K562 (cell line): ENCODE data around the gene SRC. TPM values are rescaled to one million over a fixed set of nuclear protein-coding genes. Genes with fewer than 3 reads are reported as not detected.

ENCODE experiments used
- ATAC-seq: fragments of 200-7000 bp; cut with Tn5 transposase; 3 replicates; pipeline ENCODE4 v1.9.1; 2020; ENCODE audit warnings: moderate library complexity
- BruUV-seq: library from RNA; stranded (reverse); fragments of 400-500 nt; replicated peaks from 2 replicates; lab custom pipeline; 2021; lab: Mats Ljungman, UMichigan
- CTCF ChIA-PET: fragments of 300-600 bp; formaldehyde crosslinking; extraction: SDS; loops from one replicate; lab custom pipeline; 2021; ENCODE audit warnings: low intra/inter-chr PET ratio; lab: Yijun Ruan, JAX
- POLR2A ChIA-PET: fragments of 300-600, 350-650 bp; sonication (Branson Sonifier 250); formaldehyde crosslinking; extraction: SDS; loops from one replicate; lab custom pipeline; 2021; ENCODE audit warnings: antibody characterized with exemption, inconsistent platforms; lab: Yijun Ruan, JAX
- DNase-seq, 4 experiments: peaks; one replicate each; pipeline versions ENCODE4 v3.0.0 to v3.0.0-alpha.2; 2011 to 2018; ENCODE audit warnings: low spot score in 3 of 4, mixed read lengths in 3 of 4; ENCODE audit errors: extremely low read depth in 1 of 4
- FAIRE-seq: peaks from 2 replicates; lab custom pipeline; 2011; peaks lifted over from hg19 to GRCh38; lab: Jason Lieb, UNC
- H2AFZ ChIP-seq: 2 replicates; pipeline ENCODE4 v1.6.0; 2011; ENCODE audit warnings: low read depth, low read length, control low read depth, inconsistent platforms
- H3K27ac ChIP-seq: fragments of 200-600 bp; 3 replicates; pipeline ENCODE4 v1.8.0; 2011; ENCODE audit warnings: low read depth, mild to moderate bottlenecking, control low read depth, inconsistent platforms, low read length, moderate library complexity, mixed read lengths; ENCODE audit errors: extremely low read depth
- H3K27me3 ChIP-seq, 2 experiments: fragments of 300-600 bp in 1 of 2; 2 replicates in 1 of 2; 3 replicates in 1 of 2; pipeline versions ENCODE4 v1.6.0 to v1.8.0; 2011; ENCODE audit warnings: inconsistent platforms in 2 of 2, low read length in 2 of 2, mild to moderate bottlenecking in 1 of 2, mixed read lengths in 1 of 2, moderate library complexity in 1 of 2; ENCODE audit not compliant: control insufficient read depth in 2 of 2, insufficient read depth in 2 of 2
- H3K36me3 ChIP-seq: fragments of 300-600 bp; 3 replicates; pipeline ENCODE4 v1.8.0; 2011; ENCODE audit warnings: mild to moderate bottlenecking, low read length, inconsistent platforms; ENCODE audit not compliant: control insufficient read depth, insufficient read depth
- H3K4me1 ChIP-seq, 2 experiments: fragments of 200-600 bp in 1 of 2; replicated peaks in 1 of 2; 2 replicates in 1 of 2; 3 replicates in 1 of 2; pipeline versions ENCODE4 v1.5.1 to v1.8.0; 2011; ENCODE audit warnings: inconsistent platforms in 2 of 2, low read length in 2 of 2, mild to moderate bottlenecking in 1 of 2, mixed read lengths in 1 of 2, moderate library complexity in 1 of 2; ENCODE audit not compliant: control insufficient read depth in 2 of 2, insufficient read depth in 2 of 2
- H3K4me2 ChIP-seq: 2 replicates; pipeline ENCODE4 v1.6.1; 2011; ENCODE audit warnings: low read length, control low read depth, inconsistent platforms, mixed read lengths; ENCODE audit not compliant: insufficient read depth
- H3K4me3 ChIP-seq: fragments of 200-600 bp; sonication (generic), shearing (Covaris generic); 2 replicates; pipeline ENCODE4 v1.5.1; 2016; ENCODE audit warnings: control low read depth, inconsistent platforms
- H3K79me2 ChIP-seq: fragments of 200-600 bp; 3 replicates; pipeline ENCODE4 v1.8.0; 2011; ENCODE audit warnings: low read length, inconsistent platforms; ENCODE audit not compliant: control insufficient read depth, insufficient read depth
- H3K9ac ChIP-seq, 2 experiments: 2 replicates each; pipeline versions ENCODE4 v1.6.0 to v1.6.1; 2011; ENCODE audit warnings: low read depth in 2 of 2, low read length in 2 of 2, control low read depth in 1 of 2, inconsistent platforms in 1 of 2, mild to moderate bottlenecking in 1 of 2, mixed read lengths in 1 of 2; ENCODE audit not compliant: insufficient read depth in 1 of 2
- H3K9me1 ChIP-seq: one replicate; pipeline ENCODE4 v1.6.0; 2011; ENCODE audit warnings: inconsistent platforms, mild to moderate bottlenecking, low read length, moderate library complexity; ENCODE audit not compliant: control insufficient read depth, insufficient read depth
- H3K9me3 ChIP-seq: replicated peaks from 2 replicates; pipeline ENCODE4 v1.5.1; 2011; ENCODE audit warnings: low read depth, low read length, inconsistent platforms; ENCODE audit not compliant: control insufficient read depth, insufficient read depth
- H4K20me1 ChIP-seq: replicated peaks from 2 replicates; pipeline ENCODE4 v1.6.1; 2011; ENCODE audit warnings: low read length, inconsistent platforms, mixed read lengths; ENCODE audit not compliant: control insufficient read depth, insufficient read depth
- CEBPG ChIP-seq, 3 experiments: fragments of 200-800 bp in 1 of 3; sonication (Bioruptor generic) in 1 of 3; sonication (generic) in 1 of 3; formaldehyde crosslinking in 1 of 3; IDR thresholded peaks in 2 of 3; conservative IDR thresholded peaks in 1 of 3; 2 replicates each; pipeline versions ENCODE4 v1.6.1 to v1.8.0; 2016 to 2022; ENCODE audit warnings: missing compliant biosample characterization in 2 of 3, missing genetic modification characterization in 2 of 3, mild to moderate bottlenecking in 1 of 3, missing genetic modification reagents in 1 of 3
- EHMT2 ChIP-seq: fragments of 450-650 bp; IDR thresholded peaks from 2 replicates; pipeline ENCODE4 v1.6.1; 2018; ENCODE audit warnings: antibody characterized with exemption
- KDM2B ChIP-seq: fragments of 250-450 bp; sonication (Bioruptor Pico); IDR thresholded peaks from 2 replicates; pipeline ENCODE4 v1.8.0; 2021; ENCODE audit warnings: mild to moderate bottlenecking, moderate library complexity
- WGBS: fragments of 100-300 bp; shearing (Covaris generic); methylation state at CpG from one replicate; pipeline ENCODE4 v1.1.6; 2016; ENCODE audit warnings: low coverage, mixed read lengths; ENCODE audit not compliant: insufficient coverage; ENCODE audit errors: missing lambda C conversion rate; 5-methylcytosine and 5-hydroxymethylcytosine counted together
- in situ Hi-C: fragments of 300-500 bp; cut with MboI; formaldehyde crosslinking; loops from 4 replicates; pipeline ENCODE4 v1.15.0; 2018; ENCODE audit warnings: inconsistent platforms, mixed read lengths
- intact Hi-C: fragments of 100-400 bp; cut with micrococcal nuclease; formaldehyde crosslinking; loops from 2 replicates; pipeline ENCODE4 v1.14.2; 2022
- polyA plus RNA-seq, 8 experiments: library from polyadenylated mRNA; depleted of rRNA in 4 of 8; stranded (reverse) in 5 of 8; unstranded in 3 of 8; fragments of >200 nt; fragmentation: Nextera tagmentation in 2 of 8; fragmentation: Illumina TruSeq in 1 of 8; extraction: Ambion mirVana in 2 of 8; extraction: Trizol in 1 of 8; gene quantifications; 2 replicates each; pipeline versions ENCODE4 v1.2.1 to v1.2.3, GENCODE V29; 2011 to 2014; ENCODE audit warnings: inconsistent platforms in 1 of 8, missing spikeins in 1 of 8
- total RNA-seq, 7 experiments: library from RNA; depleted of rRNA in 6 of 7; stranded (reverse); fragments of >200 nt in 6 of 7; fragmentation: Illumina TruSeq in 2 of 7; extraction: Trizol in 2 of 7; gene quantifications; 2 replicates each; pipeline versions ENCODE4 v1.2.1 to v1.2.3, GENCODE V29; 2011 to 2021; ENCODE audit warnings: low replicate concordance in 1 of 7
- TF ChIP-seq, protein P1 (sequence below), 2 experiments: fragments of 450-650 bp; formaldehyde crosslinking in 1 of 2; IDR thresholded peaks; 2 replicates each; pipeline versions ENCODE4 v1.4.0 to v1.6.1; 2014 to 2020; ENCODE audit warnings: mild to moderate bottlenecking in 2 of 2, borderline replicate concordance in 1 of 2, low read depth in 1 of 2

Gene SRC
- total and polyA plus RNA-seq, 9 of the 15 experiments (the other 6 are each of a cell fraction or from before 2014, with no cell fraction given), result 0.06 to 8.5 (median 3.1) TPM

DNA sequence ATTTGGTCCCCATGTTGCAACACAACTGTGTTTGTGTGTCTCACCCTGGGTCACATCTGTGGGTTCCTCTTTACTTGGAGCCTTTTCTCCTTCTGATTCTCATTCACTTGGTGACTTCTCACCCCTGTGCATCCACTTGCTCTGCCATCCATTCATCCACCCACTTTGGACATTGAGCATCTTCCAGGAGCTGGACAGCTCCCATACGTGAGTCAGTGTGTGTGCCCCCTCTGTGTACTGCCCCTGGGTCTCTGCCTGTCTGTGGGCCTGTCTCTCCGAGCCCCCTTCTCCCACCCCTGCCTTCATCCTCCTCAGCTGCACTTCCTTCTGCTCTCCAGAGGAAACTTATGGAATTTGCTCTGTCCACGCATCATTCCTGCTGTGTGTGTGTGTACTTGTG lies 107.3 kb downstream of the SRC start:
- POLR2A ChIA-PET, result no interaction called here

More for the DNA sequence above, 107.3 kb downstream of the SRC start:
- Histone ChIP-seq H3K4me1 (no peaks in the 10 kb centered on the region), H3K27me3 (peaks cover 0 to 22% of the 10 kb centered on the region in 2 experiments; a peak in 4 of 5 replicates), H2AFZ (no peak overlapping the region), H3K79me2 (no peaks in the 10 kb centered on the region), H3K27ac (no peak overlapping the region), H3K4me2 (no peak overlapping the region), H4K20me1 (no peaks in the 10 kb centered on the region; the same call in 1 of the 2 replicates), H3K9me3 (no peaks in the 10 kb centered on the region), H3K9me1 (no peaks in the 10 kb centered on the region), H3K4me3 (no peak overlapping the region), H3K36me3 (no peaks in the 10 kb centered on the region), H3K9ac (no peak overlapping the region)
- DNase-seq, result no peak
- FAIRE-seq, result no peak
- no TSS peak for BruUV-seq
- TF ChIP-seq, protein P1, sequence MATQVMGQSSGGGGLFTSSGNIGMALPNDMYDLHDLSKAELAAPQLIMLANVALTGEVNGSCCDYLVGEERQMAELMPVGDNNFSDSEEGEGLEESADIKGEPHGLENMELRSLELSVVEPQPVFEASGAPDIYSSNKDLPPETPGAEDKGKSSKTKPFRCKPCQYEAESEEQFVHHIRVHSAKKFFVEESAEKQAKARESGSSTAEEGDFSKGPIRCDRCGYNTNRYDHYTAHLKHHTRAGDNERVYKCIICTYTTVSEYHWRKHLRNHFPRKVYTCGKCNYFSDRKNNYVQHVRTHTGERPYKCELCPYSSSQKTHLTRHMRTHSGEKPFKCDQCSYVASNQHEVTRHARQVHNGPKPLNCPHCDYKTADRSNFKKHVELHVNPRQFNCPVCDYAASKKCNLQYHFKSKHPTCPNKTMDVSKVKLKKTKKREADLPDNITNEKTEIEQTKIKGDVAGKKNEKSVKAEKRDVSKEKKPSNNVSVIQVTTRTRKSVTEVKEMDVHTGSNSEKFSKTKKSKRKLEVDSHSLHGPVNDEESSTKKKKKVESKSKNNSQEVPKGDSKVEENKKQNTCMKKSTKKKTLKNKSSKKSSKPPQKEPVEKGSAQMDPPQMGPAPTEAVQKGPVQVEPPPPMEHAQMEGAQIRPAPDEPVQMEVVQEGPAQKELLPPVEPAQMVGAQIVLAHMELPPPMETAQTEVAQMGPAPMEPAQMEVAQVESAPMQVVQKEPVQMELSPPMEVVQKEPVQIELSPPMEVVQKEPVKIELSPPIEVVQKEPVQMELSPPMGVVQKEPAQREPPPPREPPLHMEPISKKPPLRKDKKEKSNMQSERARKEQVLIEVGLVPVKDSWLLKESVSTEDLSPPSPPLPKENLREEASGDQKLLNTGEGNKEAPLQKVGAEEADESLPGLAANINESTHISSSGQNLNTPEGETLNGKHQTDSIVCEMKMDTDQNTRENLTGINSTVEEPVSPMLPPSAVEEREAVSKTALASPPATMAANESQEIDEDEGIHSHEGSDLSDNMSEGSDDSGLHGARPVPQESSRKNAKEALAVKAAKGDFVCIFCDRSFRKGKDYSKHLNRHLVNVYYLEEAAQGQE (IDR thresholded peaks at IDR 0.05; ENCODE audit: borderline replicate concordance), result peak; percentile 60
- TF ChIP-seq, protein P1 (CRISPR knock-in tag; IDR thresholded peaks at IDR 0.05; ENCODE audit: low read depth), result no peak
- TF ChIP-seq EHMT2, result peak; percentile 56; the same call in 1 of the 2 replicates
- TF ChIP-seq CEBPG (CRISPR knock-in tag; IDR thresholded peaks at IDR 0.05), result no peak
- TF ChIP-seq CEBPG (tag; conservative IDR thresholded peaks at IDR 0.05 in 1 of 2, IDR thresholded peaks at IDR 0.05 in 1 of 2), result 0 out of 4 replicates have a peak, but pooled peaks of 1 of the 2 experiments have one; percentile 0
- TF ChIP-seq KDM2B, result no peak
- ATAC-seq, result no peak
- in situ Hi-C loops (no loop called here), intact Hi-C loops (no loop called here)
- CTCF ChIA-PET, result no interaction called here
- WGBS, result 0% methylated on average over 3 of the region's 3 CpGs
